IgD-negative memory B cell (primary cell): ENCODE data around the gene OR2F2. TPM values are rescaled to one million over a fixed set of nuclear protein-coding genes. Genes with fewer than 3 reads are reported as not detected.

Experiments
- H3K27ac Mint-ChIP-seq, 3 donors: one replicate each; pipeline ENCODE4 v1.8.0; 2020 to 2022; ENCODE audit warnings: mild to moderate bottlenecking in 3 of 3, mixed read lengths in 3 of 3, moderate library complexity in 1 of 3
- H3K27me3 Mint-ChIP-seq: one replicate; pipeline ENCODE4 v1.8.0; 2021; ENCODE audit warnings: mixed read lengths
- H3K36me3 Mint-ChIP-seq: one replicate; pipeline ENCODE4 v1.8.0; 2020; ENCODE audit warnings: mild to moderate bottlenecking, mixed read lengths
- H3K4me1 Mint-ChIP-seq, 3 donors: one replicate each; pipeline ENCODE4 v1.8.0; 2020 to 2022; ENCODE audit warnings: mixed read lengths in 3 of 3, mild to moderate bottlenecking in 1 of 3
- H3K4me3 Mint-ChIP-seq, 4 donors: one replicate each; pipeline ENCODE4 v1.8.0; 2020 to 2022; ENCODE audit warnings: mild to moderate bottlenecking in 4 of 4, mixed read lengths in 4 of 4, moderate library complexity in 3 of 4
- H3K9me3 Mint-ChIP-seq, 3 donors: one replicate each; pipeline ENCODE4 v1.8.0; 2020 to 2021; ENCODE audit warnings: mixed read lengths in 3 of 3, mild to moderate bottlenecking in 1 of 3
- polyA plus RNA-seq: library from polyadenylated mRNA; unstranded; fragments of 300-500 nt; fragmentation: Illumina TruSeq; gene quantifications from one replicate; pipeline ENCODE4 v1.2.3, GENCODE V29; 2021

OR2F2 gene
- polyA plus RNA-seq, 1 donor from 2014 or later, result not detected

DNA sequence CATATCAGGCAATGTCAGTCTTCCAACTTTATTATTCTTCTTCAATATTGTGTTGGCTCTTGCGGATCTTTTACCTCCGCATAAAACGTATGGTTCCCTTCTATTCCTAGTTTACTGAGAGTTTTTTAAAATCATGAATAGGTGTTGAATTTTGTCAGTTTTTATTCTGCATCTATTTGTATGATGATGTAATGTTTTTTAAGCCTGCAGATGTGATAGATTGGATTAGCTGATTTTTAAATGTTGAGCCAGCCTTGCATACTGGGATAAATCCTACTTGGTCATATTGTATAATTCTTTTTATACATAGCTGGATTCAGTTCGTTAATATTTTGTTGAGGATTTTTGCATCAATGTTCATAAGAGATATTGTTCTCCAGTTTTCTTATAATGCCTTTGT lies 10.4 kb downstream of the OR2F2 start:
- Mint-ChIP-seq H3K27me3 (peaks cover 3% of the 10 kb centered on the region), H3K4me3 (no peak overlapping the region), H3K36me3 (peaks cover 2% of the 10 kb centered on the region), H3K4me1 (peaks cover 0 to 2% (median 0%) of the 10 kb centered on the region in 3 donors), H3K9me3 (peaks cover 0 to 3% (median 2%) of the 10 kb centered on the region in 3 donors), H3K27ac (no peak overlapping the region)

GRCh38 chr7:143947111-143947510 lies 12.1 kb downstream of the OR2F2 start:
- no peaks in the 10 kb centered on the region for H3K4me1 Mint-ChIP-seq
- no peak overlapping the region for H3K27ac Mint-ChIP-seq
- H3K9me3 Mint-ChIP-seq, result peaks cover 0 to 3% (median 2%) of the 10 kb centered on the region in 3 donors
- H3K27me3 Mint-ChIP-seq, result peaks cover 3% of the 10 kb centered on the region
- H3K36me3 Mint-ChIP-seq, result peaks cover 2% of the 10 kb centered on the region
- H3K4me3 Mint-ChIP-seq, result no peak overlapping the region

DNA sequence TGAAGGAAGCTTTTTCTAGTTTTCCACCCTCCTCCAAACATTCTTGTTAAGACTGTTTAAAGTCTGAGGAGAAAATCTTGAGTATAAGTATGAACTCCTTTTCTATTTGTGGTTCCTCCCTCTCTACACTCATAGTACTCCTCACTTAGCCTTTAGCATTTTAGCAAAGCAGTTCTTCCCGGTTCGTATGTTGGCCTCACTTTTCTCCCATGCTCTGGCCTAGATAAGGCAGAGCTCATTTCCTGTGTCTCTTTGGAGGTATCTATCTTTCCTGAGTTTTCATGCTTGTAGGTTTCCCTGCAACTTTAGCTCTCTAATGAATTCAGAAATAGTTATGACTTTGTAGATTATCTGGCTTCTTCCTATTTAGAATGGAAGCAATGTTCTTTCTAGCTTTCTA lies 13.7 kb downstream of the OR2F2 start:
- Mint-ChIP-seq H3K27ac (no peak overlapping the region), H3K9me3 (peaks cover 0 to 3% (median 2%) of the 10 kb centered on the region in 3 donors), H3K27me3 (peaks cover 3% of the 10 kb centered on the region), H3K4me3 (no peak overlapping the region), H3K4me1 (no peaks in the 10 kb centered on the region), H3K36me3 (peaks cover 2% of the 10 kb centered on the region)

DNA sequence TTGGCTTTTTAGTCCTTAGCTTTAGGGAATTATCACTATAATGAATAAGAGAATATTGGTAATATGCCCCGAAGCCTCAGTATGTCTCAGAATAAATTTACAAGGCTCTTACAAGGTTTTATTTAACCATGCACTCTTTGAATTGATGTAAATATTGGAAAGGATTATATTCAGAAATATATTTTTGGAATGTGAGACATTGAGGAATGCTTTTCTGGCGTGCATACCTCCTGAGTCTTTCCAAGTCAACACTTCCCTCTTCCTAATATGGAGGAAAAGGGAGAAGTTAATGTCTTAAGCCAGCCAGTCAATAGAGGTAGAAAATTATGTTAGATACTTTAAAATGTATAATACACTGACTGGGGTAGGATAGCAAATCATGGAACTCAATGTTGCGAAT lies 18.4 kb downstream of the OR2F2 start:
- Mint-ChIP-seq H3K4me3 (no peak overlapping the region), H3K4me1 (no peaks in the 10 kb centered on the region), H3K9me3 (peaks cover 0 to 2% (median 0%) of the 10 kb centered on the region in 3 donors), H3K27ac (no peak overlapping the region), H3K27me3 (peaks cover 4% of the 10 kb centered on the region), H3K36me3 (peaks cover 2% of the 10 kb centered on the region)

DNA sequence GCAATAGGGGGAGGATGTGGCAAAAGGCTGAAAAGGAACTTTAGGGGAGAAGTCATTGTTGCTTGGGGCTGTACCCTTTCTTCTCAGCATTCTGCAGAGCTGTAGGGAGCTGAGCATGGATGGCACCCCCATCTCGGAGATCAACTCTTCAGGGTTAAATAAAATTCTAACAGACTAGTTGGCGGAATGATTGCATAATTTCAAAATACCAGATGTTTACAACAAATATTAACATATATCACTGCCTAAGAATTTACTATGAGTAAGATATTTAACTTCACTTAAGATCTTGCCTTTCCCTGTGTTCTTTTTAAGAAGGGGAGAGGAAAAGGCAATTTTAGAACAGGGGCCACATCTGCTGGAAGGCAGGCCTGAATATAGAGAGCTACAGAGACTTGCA lies 19.1 kb downstream of the OR2F2 start:
- peaks cover 0 to 2% (median 0%) of the 10 kb centered on the region in 3 donors for H3K9me3 Mint-ChIP-seq
- H3K27ac Mint-ChIP-seq, result no peak overlapping the region
- peaks cover 2% of the 10 kb centered on the region for H3K36me3 Mint-ChIP-seq
- H3K4me3 Mint-ChIP-seq, result no peak overlapping the region
- peaks cover 0 to 2% (median 0%) of the 10 kb centered on the region in 3 donors for H3K4me1 Mint-ChIP-seq
- H3K27me3 Mint-ChIP-seq, result peaks cover 4% of the 10 kb centered on the region

DNA sequence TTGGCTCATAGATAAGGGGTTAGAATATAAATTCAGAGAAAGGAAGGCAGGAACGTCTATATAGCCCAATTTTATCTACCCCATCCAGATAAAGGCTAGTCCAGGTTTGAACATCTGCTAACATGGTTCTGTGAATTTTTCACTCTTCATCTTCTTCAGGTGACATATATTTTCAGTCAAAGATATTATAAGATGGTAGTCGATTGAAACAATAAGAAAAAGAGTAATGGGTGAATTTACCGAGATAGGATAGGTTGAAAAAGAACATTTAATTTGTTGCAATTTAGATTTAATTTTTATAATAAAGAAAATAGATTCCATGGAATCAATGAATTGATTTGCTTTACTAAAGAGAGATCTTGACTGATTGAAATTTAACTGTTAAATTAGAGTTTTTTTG lies 19.5 kb downstream of the OR2F2 start, which contains the start of gene OR2F1:
TSS of gene OR2F1 (plus strand) at position 301 of the 400 bp plus-strand sequence. CDS start 5,127 bp downstream, outside the sequence.
- Mint-ChIP-seq H3K4me1 (peaks cover 0 to 2% (median 0%) of the 10 kb centered on the region in 3 donors), H3K27ac (no peak within 1 kb of the TSS), H3K36me3 (peaks cover 2% of the 10 kb centered on the region), H3K9me3 (no peaks in the 10 kb centered on the region), H3K4me3 (no peak within 1 kb of the TSS), H3K27me3 (peaks cover 3% of the 10 kb centered on the region)

- peaks cover 0 to 2% (median 0%) of the 10 kb centered on the region in 3 donors for H3K9me3 Mint-ChIP-seq
- H3K27me3 Mint-ChIP-seq, result peaks cover 5% of the 10 kb centered on the region
- H3K36me3 Mint-ChIP-seq, result no peaks in the 10 kb centered on the region
- peaks cover 0 to 2% (median 0%) of the 10 kb centered on the region in 3 donors for H3K4me1 Mint-ChIP-seq
- H3K27ac Mint-ChIP-seq, result no peak overlapping the region
- H3K4me3 Mint-ChIP-seq, result no peak overlapping the region
These were observed 23.7 kb downstream of the OR2F2 start for GRCh38 chr7:143958781-143959180.

DNA sequence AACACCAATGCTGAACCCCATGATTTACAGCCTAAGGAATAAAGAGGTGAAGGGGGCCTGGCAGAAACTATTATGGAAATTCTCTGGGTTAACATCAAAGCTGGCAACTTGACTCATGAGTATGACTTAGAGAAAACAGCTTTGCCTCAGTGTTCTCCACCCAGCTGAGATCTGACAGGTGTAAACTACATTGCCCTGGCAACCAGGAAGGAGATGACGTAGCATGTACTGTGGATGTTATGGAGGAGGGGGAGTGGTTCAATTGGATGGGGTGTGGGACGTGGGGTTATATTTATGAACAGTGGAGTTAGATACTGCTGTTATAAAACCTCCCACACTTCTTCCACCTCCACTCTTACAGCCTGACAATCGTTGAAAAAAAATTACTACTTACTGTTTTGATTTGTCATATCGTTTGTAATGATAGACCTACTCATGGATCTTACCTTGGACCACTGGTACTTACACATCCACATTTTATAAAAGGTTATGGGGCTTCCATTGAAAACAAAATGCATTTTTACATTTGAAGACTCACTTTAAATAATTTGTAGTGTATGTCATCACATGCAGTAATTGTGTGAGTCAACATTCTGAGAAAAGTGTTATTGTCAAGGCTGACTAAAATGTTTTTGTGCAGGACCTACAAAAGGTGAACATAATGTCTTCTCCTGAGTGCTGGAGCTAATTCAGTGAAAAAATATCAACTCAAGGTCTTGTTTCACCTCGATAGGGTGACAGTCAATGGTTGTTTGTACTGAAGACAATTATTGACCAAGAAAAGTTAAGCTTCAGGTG lies 26.0 kb downstream of the OR2F2 start:
- no peak overlapping the region for H3K4me3 Mint-ChIP-seq
- H3K4me1 Mint-ChIP-seq, result peaks cover 0 to 2% (median 0%) of the 10 kb centered on the region in 3 donors
- no peaks in the 10 kb centered on the region for H3K36me3 Mint-ChIP-seq
- H3K27ac Mint-ChIP-seq, result no peak overlapping the region
- peaks cover 0 to 2% (median 0%) of the 10 kb centered on the region in 3 donors for H3K9me3 Mint-ChIP-seq
- peaks cover 5% of the 10 kb centered on the region for H3K27me3 Mint-ChIP-seq

DNA sequence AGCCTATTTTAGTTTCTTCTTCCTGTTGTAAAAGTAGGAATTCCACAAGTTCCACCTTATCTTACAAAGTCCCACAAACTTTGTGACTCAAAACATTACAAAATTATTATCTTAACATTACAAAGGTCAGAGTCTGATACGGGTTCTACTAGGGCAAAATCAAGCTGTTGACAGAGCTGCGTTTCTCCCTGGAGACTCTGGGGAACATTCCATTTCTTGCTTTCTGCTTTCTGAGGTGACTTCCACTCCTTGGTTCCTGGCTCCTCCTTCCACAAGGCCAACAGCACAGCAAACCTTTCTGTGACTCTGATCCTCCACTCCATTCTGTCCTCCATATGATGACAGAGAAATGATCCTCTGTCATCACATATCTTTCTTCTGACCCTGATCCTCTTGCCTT lies 30.2 kb downstream of the OR2F2 start:
- peaks cover 0 to 2% (median 0%) of the 10 kb centered on the region in 3 donors for H3K9me3 Mint-ChIP-seq
- H3K36me3 Mint-ChIP-seq, result no peaks in the 10 kb centered on the region
- H3K4me3 Mint-ChIP-seq, result no peak overlapping the region
- H3K27ac Mint-ChIP-seq, result no peak overlapping the region
- H3K27me3 Mint-ChIP-seq, result peaks cover 3% of the 10 kb centered on the region
- no peaks in the 10 kb centered on the region for H3K4me1 Mint-ChIP-seq

- Mint-ChIP-seq H3K27me3 (peaks cover 2% of the 10 kb centered on the region), H3K4me3 (no peak overlapping the region), H3K4me1 (no peaks in the 10 kb centered on the region), H3K9me3 (peaks cover 0 to 1% (median 0%) of the 10 kb centered on the region in 3 donors), H3K36me3 (no peaks in the 10 kb centered on the region), H3K27ac (no peak overlapping the region)
These were observed 32.4 kb downstream of the OR2F2 start for GRCh38 chr7:143967398-143967797.

- no peak overlapping the region for H3K4me3 Mint-ChIP-seq
- no peaks in the 10 kb centered on the region for H3K4me1 Mint-ChIP-seq
- no peak overlapping the region for H3K27ac Mint-ChIP-seq
- H3K27me3 Mint-ChIP-seq, result no peaks in the 10 kb centered on the region
- peaks cover 0 to 2% (median 0%) of the 10 kb centered on the region in 3 donors for H3K9me3 Mint-ChIP-seq
- H3K36me3 Mint-ChIP-seq, result no peaks in the 10 kb centered on the region
These were observed 38.9 kb downstream of the OR2F2 start for GRCh38 chr7:143973870-143974416.

DNA sequence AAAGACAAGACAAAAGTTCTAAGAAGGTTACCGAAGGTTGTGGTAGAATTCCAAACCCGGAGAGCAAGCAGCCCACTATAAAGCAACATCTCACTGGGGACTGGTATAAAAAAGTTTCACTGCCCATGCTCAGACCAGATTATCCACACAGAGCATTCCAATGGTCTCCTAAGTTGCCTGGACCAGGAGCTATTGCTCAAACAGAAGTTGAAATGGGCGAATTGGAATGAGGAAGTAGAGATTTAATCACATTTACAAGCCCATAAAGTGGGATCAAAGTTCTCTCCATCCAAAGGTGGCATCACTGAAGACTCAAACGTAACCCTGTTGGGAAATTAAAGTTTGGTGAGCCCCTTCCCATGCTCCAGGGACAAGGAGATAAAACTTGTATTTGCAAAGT lies 39.4 kb downstream of the OR2F2 start:
- no peak overlapping the region for H3K4me3 Mint-ChIP-seq
- H3K4me1 Mint-ChIP-seq, result no peaks in the 10 kb centered on the region
- H3K36me3 Mint-ChIP-seq, result no peaks in the 10 kb centered on the region
- H3K27me3 Mint-ChIP-seq, result no peaks in the 10 kb centered on the region
- peaks cover 0 to 2% (median 0%) of the 10 kb centered on the region in 3 donors for H3K9me3 Mint-ChIP-seq
- H3K27ac Mint-ChIP-seq, result no peak overlapping the region

DNA sequence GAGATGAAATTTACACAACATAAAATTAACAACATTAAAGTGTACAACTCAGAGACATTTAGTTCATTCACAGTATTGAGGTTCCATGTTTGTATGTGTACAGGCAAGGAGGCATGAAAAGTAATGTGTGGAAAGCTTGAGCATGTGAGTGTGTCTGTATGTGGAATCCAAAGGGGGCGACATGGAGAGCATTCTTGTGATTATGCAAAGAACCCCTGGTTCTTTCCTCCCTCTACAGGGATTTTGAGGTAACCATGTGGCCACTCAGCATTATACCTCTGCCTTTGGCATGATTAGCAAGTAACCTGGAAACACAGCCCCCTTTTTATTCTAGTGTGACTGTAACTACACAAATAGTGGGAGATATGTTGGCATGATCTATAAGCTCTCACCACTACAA lies 40.6 kb downstream of the OR2F2 start:
- peaks cover 0 to 2% (median 0%) of the 10 kb centered on the region in 3 donors for H3K9me3 Mint-ChIP-seq
- no peaks in the 10 kb centered on the region for H3K36me3 Mint-ChIP-seq
- no peaks in the 10 kb centered on the region for H3K4me1 Mint-ChIP-seq
- H3K4me3 Mint-ChIP-seq, result no peak overlapping the region
- H3K27ac Mint-ChIP-seq, result no peak overlapping the region
- no peaks in the 10 kb centered on the region for H3K27me3 Mint-ChIP-seq

GRCh38 chr7:143978585-143978984 lies 43.6 kb downstream of the OR2F2 start:
- no peak overlapping the region for H3K27ac Mint-ChIP-seq

DNA sequence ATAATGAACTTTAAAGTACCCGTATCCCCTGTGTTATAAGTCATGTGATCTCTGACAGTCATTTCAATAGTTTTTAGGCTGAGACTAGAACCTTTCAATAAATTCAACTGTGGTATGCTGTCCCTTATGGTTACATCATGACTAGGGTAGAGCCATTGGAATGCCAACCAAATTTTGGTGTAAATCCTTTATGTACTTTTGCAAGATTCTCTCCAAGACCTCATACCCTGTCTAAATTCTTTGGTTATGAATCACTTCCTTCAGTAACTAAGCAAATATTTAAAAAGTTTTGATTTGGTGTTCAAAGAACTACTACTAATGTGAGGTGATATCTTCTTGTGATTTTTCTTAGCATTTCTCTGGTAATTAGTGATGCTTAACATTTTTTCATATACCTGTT lies 44.3 kb downstream of the OR2F2 start:
- no peak overlapping the region for H3K27ac Mint-ChIP-seq
- H3K4me1 Mint-ChIP-seq, result no peaks in the 10 kb centered on the region
- no peak overlapping the region for H3K4me3 Mint-ChIP-seq
- H3K36me3 Mint-ChIP-seq, result no peaks in the 10 kb centered on the region
- no peaks in the 10 kb centered on the region for H3K9me3 Mint-ChIP-seq
- H3K27me3 Mint-ChIP-seq, result peaks cover 2% of the 10 kb centered on the region

More at GRCh38 chr7:143978585-143978984, 43.6 kb downstream of the OR2F2 start:
- Mint-ChIP-seq H3K27me3 (peaks cover 2% of the 10 kb centered on the region), H3K9me3 (no peaks in the 10 kb centered on the region), H3K36me3 (no peaks in the 10 kb centered on the region), H3K4me3 (no peak overlapping the region), H3K4me1 (no peaks in the 10 kb centered on the region)
